ENCODE results near the gene METTL9. TPM values are rescaled to one million over a fixed set of nuclear protein-coding genes. Genes with fewer than 3 reads are reported as not detected.
A peak's percentile ranks its signal among the peaks of the same experiment; 100 is the strongest.

Gene METTL9
- total and polyA plus RNA-seq, 2 of the 13 experiments (the other 11 are each of a cell fraction or from before 2014, with no cell fraction given): 123 to 204 TPM

DNA sequence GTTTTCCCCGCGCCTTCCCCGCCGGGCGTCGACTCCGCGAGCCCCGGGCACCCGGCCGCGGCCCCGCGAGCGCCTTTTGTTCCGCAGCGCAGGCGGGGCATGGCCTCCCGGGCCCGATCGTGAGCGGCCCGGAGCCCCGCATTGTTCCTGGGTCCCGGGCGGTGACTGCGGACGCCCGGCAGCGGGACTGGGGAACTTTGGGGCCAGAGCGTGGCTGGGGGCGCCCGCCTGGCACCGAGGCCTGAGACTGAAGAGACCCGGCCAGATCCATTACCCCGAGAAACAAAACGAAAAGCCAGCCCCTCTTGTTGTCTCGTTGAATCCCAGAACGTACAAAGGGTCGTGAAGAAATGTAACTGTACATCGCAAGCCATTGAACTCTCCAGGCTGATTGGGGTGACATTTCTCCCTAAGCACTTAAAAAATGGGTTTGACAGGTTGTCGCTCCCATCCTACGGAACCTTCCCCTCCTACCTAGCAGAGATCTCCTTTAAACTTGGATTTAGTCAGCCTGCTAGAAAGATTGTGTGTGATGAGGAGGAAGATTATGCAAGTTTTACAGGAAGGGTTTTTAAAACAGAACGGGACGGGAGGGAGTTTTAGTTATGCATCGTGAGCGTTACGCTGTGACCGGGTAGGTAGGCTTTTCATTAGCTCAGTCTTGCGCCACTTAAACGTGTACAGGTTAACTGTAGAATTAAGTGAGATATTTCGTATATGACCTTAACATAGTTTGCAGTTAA, 825 bp downstream of the METTL9 start (continued):
- TF ChIP-seq, protein P1, sequence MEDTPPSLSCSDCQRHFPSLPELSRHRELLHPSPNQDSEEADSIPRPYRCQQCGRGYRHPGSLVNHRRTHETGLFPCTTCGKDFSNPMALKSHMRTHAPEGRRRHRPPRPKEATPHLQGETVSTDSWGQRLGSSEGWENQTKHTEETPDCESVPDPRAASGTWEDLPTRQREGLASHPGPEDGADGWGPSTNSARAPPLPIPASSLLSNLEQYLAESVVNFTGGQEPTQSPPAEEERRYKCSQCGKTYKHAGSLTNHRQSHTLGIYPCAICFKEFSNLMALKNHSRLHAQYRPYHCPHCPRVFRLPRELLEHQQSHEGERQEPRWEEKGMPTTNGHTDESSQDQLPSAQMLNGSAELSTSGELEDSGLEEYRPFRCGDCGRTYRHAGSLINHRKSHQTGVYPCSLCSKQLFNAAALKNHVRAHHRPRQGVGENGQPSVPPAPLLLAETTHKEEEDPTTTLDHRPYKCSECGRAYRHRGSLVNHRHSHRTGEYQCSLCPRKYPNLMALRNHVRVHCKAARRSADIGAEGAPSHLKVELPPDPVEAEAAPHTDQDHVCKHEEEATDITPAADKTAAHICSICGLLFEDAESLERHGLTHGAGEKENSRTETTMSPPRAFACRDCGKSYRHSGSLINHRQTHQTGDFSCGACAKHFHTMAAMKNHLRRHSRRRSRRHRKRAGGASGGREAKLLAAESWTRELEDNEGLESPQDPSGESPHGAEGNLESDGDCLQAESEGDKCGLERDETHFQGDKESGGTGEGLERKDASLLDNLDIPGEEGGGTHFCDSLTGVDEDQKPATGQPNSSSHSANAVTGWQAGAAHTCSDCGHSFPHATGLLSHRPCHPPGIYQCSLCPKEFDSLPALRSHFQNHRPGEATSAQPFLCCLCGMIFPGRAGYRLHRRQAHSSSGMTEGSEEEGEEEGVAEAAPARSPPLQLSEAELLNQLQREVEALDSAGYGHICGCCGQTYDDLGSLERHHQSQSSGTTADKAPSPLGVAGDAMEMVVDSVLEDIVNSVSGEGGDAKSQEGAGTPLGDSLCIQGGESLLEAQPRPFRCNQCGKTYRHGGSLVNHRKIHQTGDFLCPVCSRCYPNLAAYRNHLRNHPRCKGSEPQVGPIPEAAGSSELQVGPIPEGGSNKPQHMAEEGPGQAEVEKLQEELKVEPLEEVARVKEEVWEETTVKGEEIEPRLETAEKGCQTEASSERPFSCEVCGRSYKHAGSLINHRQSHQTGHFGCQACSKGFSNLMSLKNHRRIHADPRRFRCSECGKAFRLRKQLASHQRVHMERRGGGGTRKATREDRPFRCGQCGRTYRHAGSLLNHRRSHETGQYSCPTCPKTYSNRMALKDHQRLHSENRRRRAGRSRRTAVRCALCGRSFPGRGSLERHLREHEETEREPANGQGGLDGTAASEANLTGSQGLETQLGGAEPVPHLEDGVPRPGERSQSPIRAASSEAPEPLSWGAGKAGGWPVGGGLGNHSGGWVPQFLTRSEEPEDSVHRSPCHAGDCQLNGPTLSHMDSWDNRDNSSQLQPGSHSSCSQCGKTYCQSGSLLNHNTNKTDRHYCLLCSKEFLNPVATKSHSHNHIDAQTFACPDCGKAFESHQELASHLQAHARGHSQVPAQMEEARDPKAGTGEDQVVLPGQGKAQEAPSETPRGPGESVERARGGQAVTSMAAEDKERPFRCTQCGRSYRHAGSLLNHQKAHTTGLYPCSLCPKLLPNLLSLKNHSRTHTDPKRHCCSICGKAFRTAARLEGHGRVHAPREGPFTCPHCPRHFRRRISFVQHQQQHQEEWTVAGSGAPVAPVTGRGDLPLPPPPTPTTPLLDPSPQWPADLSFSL (CRISPR knock-in tag; IDR thresholded peaks at IDR 0.05): 0 out of 2 replicates have a peak, but pooled peaks have one; percentile 59
- TF ChIP-seq PITX1 (CRISPR knock-in tag; IDR thresholded peaks at IDR 0.05) (0 out of 2 replicates have a peak, but pooled peaks have one; percentile 13), RARG (CRISPR knock-in tag; IDR thresholded peaks at IDR 0.05; ENCODE audit: low read depth) (0 out of 2 replicates have a peak, but pooled peaks have one; percentile 17), ZNF841 (CRISPR knock-in tag; IDR thresholded peaks at IDR 0.05; ENCODE audit: borderline replicate concordance) (no peak), U2AF2 (IDR thresholded peaks at IDR 0.05; ENCODE audit: low read depth, low read length) (no peak), NCOA1 (CRISPR knock-in tag; IDR thresholded peaks at IDR 0.05) (no peak), JARID2 (CRISPR knock-in tag; IDR thresholded peaks at IDR 0.05; ENCODE audit: insufficient replicate concordance) (peak; percentile 27), SPEN (CRISPR knock-in tag; IDR thresholded peaks at IDR 0.05; ENCODE audit: low read depth) (no peak; the same call in 1 of the 2 replicates), YY1 (IDR thresholded peaks at IDR 0.05; ENCODE audit: insufficient read depth, insufficient replicate concordance, low read depth, low read length) (no peak), ARNTL (CRISPR knock-in tag; IDR thresholded peaks at IDR 0.05) (0 out of 2 replicates have a peak, but pooled peaks have one; percentile 40), ZNF703 (CRISPR knock-in tag; IDR thresholded peaks at IDR 0.05; ENCODE audit: borderline replicate concordance) (no peak), ZNF780A (CRISPR knock-in tag; IDR thresholded peaks at IDR 0.05) (no peak), ZNF747 (CRISPR knock-in tag; IDR thresholded peaks at IDR 0.05; ENCODE audit: borderline replicate concordance) (no peak), ZNF263 (CRISPR knock-in tag; IDR thresholded peaks at IDR 0.05) (0 out of 2 replicates have a peak, but pooled peaks have one; percentile 30), ZNF749 (CRISPR knock-in tag; IDR thresholded peaks at IDR 0.05; ENCODE audit: borderline replicate concordance) (no peak)
- TF ChIP-seq, protein P2, sequence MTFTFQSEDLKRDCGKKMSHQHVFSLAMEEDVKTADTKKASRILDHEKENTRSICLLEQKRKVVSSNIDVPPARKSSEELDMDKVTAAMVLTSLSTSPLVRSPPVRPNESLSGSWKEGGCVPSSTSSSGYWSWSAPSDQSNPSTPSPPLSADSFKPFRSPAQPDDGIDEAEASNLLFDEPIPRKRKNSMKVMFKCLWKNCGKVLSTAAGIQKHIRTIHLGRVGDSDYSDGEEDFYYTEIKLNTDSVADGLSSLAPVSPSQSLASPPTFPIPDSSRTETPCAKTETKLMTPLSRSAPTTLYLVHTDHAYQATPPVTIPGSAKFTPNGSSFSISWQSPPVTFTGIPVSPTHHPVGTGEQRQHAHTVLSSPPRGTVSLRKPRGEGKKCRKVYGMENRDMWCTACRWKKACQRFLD (CRISPR knock-in tag; IDR thresholded peaks at IDR 0.05; ENCODE audit: borderline replicate concordance): no peak
- TF ChIP-seq, protein P3, sequence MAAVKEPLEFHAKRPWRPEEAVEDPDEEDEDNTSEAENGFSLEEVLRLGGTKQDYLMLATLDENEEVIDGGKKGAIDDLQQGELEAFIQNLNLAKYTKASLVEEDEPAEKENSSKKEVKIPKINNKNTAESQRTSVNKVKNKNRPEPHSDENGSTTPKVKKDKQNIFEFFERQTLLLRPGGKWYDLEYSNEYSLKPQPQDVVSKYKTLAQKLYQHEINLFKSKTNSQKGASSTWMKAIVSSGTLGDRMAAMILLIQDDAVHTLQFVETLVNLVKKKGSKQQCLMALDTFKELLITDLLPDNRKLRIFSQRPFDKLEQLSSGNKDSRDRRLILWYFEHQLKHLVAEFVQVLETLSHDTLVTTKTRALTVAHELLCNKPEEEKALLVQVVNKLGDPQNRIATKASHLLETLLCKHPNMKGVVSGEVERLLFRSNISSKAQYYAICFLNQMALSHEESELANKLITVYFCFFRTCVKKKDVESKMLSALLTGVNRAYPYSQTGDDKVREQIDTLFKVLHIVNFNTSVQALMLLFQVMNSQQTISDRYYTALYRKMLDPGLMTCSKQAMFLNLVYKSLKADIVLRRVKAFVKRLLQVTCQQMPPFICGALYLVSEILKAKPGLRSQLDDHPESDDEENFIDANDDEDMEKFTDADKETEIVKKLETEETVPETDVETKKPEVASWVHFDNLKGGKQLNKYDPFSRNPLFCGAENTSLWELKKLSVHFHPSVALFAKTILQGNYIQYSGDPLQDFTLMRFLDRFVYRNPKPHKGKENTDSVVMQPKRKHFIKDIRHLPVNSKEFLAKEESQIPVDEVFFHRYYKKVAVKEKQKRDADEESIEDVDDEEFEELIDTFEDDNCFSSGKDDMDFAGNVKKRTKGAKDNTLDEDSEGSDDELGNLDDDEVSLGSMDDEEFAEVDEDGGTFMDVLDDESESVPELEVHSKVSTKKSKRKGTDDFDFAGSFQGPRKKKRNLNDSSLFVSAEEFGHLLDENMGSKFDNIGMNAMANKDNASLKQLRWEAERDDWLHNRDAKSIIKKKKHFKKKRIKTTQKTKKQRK (IDR thresholded peaks at IDR 0.05; ENCODE audit: low read length): no peak

All from HepG2 (cell line).